ENCODE measurements around the gene NTHL1.
A peak's percentile ranks its signal among the peaks of the same experiment; 100 is the strongest.

Gene NTHL1
- long read RNA-seq, donor 1, transcript NTHL1-201 (6 exons, 1,067 nt): major isoform, 26 of 34 reads
- long read RNA-seq, donor 1, partial matches to known transcripts: 0 of 34 reads
- long read RNA-seq, donor 1, other reads (novel, unspliced or antisense): 0 of 34 reads
- long read RNA-seq, donor 2, transcript NTHL1-201 (6 exons, 1,067 nt): major isoform, 11 of 11 reads
- long read RNA-seq, donor 2, partial matches to known transcripts: 0 of 11 reads
- long read RNA-seq, donor 2, other reads (novel, unspliced or antisense): 0 of 11 reads
- long read RNA-seq, donor 3, transcript NTHL1-201 (6 exons, 1,067 nt): major isoform, 7 of 12 reads
- long read RNA-seq, donor 3, partial matches to known transcripts: 0 of 12 reads
- long read RNA-seq, donor 3, other reads (novel, unspliced or antisense): 0 of 12 reads
- long read RNA-seq, donor 4, transcript NTHL1-201 (6 exons, 1,067 nt): major isoform, 12 of 22 reads
- long read RNA-seq, donor 4, partial matches to known transcripts: 0 of 22 reads
- long read RNA-seq, donor 4, other reads (novel, unspliced or antisense): 0 of 22 reads
- long read RNA-seq, donor 5, transcript NTHL1-201 (6 exons, 1,067 nt): major isoform, 16 of 20 reads
- long read RNA-seq, donor 5, partial matches to known transcripts: 0 of 20 reads
- long read RNA-seq, donor 5, other reads (novel, unspliced or antisense): 0 of 20 reads
- long read RNA-seq, donor 6, transcript NTHL1-201 (6 exons, 1,067 nt): major isoform, 6 of 18 reads
- long read RNA-seq, donor 6, partial matches to known transcripts: 8 of 18 reads
- long read RNA-seq, donor 6, other reads (novel, unspliced or antisense): 0 of 18 reads
- long read RNA-seq, donor 7: 0 reads
- long read RNA-seq, donor 8, transcript NTHL1-203 (2 exons, 564 nt): minor isoform, 5 of 19 reads
- long read RNA-seq, donor 8, transcript NTHL1-201 (6 exons, 1,067 nt): major isoform, 13 of 19 reads
- long read RNA-seq, donor 8, partial matches to known transcripts: 0 of 19 reads
- long read RNA-seq, donor 8, other reads (novel, unspliced or antisense): 0 of 19 reads

DNA sequence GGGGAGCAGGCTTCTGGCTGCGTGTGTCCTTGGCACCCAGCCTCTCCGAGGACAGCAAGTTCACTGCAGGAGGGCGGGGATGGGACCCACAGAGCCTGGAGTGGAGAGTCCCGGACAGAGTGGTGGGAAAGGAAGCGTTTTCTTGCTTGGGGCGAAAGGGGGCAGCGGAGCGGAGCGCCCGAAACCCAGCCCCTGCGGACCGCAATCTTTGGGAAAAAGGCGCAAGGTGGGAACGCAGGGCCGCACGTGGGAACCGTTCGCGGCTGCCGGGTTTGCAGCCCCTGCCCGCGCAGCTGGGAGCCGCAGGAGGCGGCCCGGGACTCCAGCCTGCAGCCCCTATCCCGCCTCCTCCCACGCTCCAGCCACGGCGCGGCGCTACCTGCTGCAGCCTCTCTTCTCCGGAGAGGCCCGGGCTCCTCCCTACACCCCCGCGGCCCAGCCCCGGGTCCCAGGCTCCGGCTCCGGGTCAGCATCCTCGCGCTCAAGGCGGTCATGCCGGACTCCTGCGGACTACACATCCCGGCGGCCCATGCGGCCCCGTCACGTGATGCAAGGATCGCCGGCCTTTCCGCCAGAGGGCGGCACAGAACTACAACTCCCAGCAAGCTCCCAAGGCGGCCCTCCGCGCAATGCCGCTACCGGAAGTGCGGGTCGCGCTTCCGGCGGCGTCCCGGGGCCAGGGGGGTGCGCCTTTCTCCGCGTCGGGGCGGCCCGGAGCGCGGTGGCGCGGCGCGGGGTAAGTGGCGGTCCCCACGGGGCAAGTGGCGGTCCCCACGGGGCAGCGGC, at the start of gene NTHL1, which contains the start of gene TSC2:
Gene NTHL1, minus strand, starts transcription at position 505 of the 786 bp plus-strand sequence. Its CDS starts 11 bp downstream, at position 494.
Gene TSC2, plus strand, starts transcription at position 656 of the 786 bp plus-strand sequence. CDS start 631 bp downstream, outside the sequence.
- peak; percentile 93 for DNase-seq

DNA sequence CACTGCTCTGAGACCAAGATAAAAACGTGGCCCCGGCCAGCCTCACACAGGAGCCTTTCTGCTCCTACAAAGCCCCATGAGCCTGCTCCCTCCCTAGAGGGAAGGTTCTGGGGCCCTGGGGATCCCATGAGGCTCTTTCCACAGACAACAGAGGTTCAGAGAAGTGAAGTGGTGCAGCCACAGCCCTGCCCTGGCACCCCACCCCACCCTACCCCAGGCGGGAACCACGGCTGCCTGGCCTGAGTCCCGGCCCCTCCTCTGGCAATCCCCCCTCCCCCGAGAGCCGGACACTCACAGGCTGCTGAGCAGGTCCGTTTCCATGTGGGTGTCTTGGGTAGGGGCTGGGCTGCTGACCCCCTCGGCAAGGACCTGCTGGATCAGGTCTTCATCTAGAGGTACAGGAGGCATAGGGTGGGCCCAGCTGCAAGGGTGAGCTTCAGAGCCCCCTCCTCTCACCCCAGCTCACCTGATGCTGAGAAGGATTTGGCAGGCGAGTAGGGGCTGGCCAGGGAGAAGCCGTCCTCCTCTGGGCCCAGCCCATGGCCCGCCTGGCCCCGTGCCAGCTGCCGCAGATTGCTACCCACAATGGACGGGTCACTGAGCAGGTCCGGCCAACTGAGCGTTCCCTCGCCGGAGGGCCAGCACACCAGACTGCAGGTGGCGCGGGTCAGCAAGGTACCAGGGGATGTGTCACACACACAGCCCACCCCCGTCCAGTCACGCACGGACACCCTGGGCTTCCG, 49.4 kb upstream of the NTHL1 start:
- DNase-seq: no peak

DNA sequence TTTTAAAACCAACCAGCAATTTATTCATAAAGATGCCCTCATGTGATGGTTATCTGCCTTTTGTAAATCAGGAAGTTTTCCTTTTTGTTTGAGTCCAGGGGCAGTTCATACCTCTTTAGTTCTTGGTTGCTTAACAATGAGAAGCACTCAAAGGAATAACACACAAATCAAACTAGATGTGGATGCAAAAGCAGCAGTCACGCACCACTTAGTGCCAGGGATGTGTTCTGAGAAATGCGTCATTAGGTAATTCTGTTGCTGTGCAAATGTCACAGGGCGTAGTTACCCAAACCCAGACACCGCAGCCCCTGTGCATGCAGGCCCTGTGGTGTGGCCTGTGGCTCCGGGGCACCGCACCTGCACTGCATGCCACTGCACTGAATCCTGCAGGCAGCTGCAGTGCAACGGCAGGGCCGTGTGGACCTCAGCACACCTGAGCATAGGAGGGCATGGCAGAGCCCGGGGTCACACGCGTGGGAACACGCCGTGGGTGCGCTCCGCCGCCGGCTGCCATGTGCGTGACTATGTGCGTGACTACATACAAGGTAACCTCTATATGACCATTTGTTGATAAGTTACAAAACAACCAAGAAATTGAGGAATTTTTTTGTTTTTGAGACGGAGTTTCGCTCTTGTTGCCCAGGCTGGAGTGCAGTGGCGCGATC, 48.4 kb upstream of the NTHL1 start:
- DNase-seq: no peak

DNA sequence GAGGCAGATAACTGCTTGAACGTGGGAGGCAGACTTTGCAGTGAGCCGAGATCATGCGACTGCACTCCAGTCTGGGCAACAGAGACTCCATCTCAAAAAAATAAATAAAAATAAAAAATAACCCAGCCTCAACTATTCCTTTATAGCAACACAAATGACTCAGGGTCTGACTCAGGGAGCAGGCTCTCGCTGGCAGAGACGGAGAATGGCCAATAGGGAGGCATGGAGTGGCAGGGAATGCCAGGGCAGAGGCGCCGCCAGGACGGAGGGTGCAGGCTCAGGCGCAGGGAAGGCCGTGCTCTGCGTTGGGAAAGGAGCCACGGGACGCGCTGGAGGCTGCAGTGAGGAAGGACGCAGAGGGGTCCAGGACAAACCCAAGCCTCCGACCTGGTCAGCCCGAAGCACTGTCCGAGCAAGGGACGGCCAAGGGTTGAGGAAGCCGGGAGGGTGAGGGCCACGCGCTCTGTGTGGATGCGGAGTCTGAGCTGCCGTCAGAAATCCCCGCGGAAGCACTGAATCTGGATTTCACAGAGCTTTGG, 47.8 kb upstream of the NTHL1 start:
- DNase-seq: no peak

DNA sequence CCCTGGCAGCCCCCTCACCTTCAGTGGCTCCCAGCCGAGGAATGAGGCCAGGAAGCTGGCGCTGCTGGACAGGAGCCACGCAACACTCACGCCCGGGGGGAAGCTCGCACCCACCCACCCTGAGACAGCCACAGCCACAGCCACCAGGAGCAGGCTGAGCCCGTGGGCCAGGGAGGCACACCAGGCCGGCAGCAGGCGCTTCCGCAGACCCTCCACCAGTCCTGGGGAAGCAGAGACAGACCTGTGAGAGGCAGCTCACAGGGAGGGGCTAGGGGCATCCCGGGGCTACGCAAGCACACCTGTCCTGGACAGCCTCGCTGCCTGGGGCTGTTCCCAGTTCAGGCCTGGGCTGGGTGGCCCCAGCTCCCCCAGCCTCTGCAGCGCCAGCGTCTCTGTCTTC, 46.2 kb upstream of the NTHL1 start:
- no peak for DNase-seq

DNA sequence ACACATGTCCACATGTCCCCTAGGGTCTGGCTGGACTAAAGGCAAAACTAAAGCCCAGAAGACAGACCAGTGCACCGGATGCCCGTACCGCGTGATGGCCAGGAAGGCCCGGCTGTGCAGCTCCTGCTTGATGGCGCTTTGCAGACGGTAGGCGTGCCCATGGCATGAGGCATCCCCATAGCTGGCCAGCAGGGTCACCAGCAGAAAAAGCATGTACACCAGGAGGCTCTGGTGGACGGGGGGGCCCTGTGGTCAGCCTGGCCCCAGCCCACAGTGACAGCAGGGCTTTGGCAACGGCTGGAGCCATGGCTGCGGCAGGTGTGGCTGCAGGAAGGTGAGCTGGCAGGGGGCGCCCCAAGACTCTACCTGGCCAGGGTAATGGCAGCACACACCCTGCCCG, 45.2 kb upstream of the NTHL1 start:
- no peak for DNase-seq

DNA sequence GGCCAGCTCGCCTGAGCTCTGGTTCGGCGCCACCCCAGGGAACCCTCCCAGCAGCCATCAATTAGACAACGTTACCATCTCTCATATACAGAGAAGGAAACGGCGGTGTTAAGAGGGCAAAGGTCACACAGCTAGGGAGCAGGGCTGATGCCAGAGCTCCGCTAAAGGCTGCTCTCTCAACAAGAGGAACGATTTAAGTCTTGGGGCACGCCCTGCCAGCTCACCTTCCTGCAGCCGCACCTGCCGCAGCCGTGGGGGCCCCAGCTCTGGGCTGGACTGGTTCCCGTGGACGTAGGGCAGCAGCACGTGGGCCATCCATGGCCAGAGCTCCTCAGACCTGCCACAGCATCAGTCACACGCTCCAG, 44.6 kb upstream of the NTHL1 start:
- DNase-seq: no peak

DNA sequence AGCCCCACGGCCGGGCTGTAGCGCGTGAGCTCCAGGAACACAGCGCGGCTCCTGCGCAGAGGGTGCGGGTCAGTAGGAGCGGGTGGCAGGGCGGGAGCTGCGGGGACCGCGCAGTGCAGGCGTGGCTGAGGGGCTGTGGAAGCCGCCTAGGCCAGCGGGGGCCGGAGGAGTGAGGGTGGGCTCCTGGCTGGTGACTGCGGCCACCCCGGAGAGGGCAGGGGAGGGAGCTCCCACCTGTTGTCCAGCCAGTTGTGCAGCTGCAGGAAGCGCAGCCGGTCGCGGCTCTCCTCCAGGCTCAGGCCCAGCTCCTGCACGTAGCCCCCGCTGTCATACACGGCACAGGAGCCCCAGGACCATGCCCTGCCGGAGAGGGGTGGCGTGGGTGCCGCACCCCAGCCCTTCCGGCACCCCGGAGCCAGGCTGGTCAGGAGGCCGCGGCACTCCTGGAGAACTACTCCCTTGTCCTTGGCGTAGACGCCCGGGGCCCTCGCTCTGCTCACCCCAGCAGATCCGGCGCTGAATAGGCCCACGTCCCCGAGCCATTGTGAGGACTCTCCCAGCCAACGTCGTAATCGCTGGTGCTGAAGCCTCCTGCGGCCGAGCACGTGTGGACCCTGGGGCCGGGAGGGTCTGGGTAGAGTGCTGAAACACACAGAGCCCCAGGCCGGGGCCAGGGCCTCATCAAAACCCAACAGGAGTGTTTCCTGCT, 44.1 kb upstream of the NTHL1 start:
- DNase-seq: peak; percentile 75

DNA sequence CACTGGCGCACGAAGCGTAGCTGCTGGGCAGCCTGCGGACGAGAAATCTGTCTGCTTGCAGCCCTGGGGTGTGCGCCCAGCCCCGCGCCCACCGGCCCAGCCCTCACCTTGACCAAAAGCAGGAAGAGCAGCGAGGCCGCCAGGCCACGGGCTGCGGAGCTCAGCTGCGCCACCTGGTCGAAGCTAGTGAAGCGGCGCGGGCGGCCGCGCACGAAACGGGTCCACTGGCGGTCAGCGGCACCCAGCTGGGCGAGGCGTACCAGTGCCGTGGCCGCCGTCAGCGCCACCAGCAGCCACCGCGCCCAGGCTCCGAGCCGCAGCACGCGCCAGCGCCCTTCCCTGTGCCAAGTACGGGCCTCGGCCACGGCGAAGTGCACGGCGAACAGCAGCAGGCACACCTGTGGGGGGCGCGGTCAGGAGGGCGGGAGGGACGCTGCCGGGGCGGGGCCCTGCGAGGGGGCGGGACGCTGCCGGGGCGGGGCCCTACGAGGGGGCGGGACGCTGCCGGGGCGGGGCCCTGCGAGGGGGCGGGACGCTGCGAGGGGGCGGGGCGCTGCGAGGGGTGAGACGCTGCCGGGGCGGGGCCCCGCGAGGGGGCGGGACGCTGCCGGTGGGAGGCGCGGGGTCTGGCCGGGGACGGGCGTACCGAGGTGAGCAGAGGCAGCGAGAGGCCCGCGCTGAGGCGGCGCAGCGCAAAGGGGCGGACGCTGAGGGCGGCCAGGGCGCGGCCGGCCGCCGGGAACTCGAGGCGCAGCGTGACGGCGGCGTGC, 43.3 kb upstream of the NTHL1 start:
- peak; percentile 90 for DNase-seq

DNA sequence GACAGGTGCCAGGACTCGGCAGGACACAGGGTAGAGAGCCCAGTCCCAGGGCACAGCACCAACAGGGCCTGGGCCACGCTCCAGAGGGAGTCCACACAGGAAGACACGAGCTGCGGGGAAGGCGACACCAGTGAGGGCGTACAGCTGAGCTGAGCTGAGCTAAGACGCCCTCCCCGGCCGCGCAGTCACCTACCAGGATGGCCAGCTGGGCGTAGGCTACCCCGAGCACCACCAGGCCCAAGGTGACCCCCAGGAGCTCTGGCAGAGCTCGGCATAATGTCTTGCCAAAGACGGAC, 42.8 kb upstream of the NTHL1 start:
- no peak for DNase-seq

DNA sequence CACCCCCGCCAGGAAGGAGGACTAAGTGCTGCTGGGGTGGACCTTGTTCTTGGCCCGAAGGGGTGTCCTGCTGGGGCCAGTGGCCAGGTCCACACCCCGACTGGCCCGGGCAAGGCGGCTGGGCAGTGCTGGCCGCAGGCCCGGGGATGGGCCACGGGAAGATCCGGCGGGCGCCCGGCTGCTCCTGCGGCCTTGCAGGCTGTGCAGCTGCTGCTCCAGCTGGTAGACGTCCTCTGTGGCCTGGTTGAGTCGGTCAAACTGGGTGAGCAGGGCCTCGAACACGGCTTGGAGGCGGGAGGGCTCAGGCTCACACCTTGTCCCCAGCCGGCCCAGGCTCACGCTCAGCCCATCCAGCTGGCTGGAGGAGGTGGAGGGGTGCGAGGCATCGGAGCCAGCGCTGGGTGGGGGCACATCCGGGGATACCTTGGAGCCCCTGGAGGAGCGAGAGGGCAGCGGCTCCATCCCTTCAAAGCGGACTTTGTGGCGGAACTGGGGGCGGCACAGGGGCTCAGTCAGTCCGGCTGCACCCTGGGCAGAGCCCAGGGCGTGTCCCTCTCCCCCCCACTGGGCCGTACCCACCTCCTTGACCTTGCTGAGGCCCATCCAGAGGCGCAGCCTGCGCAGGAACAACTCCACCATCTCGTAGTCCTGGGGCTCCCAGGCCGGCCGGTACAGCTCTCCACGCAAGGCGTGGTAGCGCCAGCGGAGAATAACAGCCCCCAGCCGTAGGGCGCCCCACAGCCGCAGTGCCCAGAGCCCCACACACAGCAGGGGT, 42.3 kb upstream of the NTHL1 start:
- no peak for DNase-seq

DNA sequence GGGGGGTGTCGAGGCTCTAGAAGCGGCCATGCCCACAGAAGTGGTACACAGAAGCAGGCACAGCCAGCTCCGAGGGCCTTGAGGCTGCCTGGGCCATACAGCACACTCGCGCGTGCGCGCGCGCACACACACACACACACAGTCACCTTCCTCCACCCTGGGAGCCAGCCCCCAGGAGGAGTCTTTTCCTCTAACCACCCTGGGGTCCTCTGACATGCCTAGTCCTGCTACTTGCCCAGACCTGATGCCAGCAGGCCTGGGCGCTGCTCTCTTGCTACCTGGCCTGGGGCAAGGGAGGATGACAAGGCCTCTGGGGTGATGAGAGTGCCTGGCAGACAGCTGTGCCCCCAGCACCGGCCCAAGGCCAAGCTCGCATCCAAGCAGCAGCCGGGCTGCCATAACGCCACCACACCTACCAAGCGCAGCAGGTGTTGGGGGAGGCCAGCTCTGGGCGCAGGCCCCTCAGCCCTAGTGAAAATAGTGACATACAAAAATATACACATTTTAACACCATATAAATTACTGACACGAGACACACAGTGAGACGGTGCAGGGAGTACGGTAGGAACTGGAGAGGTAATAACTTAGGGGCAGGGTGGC, 41.2 kb upstream of the NTHL1 start:
- no peak for DNase-seq

DNA sequence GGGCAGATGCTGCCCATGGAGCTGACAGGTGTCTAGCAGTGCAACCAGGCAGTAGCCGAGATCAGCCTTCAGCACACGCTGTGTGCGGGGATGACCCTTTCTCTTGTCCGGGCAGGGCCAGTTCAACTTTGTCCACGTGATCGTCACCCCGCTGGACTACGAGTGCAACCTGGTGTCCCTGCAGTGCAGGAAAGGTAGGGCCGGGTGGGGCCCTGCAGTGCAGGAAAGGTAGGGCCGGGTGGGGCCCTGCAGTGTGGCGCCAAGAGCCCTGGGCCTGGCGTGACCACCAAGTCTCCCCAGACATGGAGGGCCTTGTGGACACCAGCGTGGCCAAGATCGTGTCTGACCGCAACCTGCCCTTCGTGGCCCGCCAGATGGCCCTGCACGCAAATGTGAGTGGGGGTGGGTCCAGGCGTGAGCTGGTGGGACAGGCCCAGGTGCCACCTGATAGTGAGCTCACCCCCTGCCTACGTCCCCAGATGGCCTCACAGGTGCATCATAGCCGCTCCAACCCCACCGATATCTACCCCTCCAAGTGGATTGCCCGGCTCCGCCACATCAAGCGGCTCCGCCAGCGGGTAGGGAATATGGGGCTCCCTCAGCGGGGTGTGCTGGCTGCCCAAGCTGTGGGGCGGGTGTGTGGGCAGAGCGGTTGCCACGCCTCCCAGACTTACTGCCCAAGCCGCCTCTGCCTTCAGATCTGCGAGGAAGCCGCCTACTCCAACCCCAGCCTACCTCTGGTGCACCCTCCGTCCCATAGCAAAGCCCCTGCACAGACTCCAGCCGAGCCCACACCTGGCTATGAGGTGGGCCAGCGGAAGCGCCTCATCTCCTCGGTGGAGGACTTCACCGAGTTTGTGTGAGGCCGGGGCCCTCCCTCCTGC, 40.4 kb upstream of the NTHL1 start:
- no peak for DNase-seq

DNA sequence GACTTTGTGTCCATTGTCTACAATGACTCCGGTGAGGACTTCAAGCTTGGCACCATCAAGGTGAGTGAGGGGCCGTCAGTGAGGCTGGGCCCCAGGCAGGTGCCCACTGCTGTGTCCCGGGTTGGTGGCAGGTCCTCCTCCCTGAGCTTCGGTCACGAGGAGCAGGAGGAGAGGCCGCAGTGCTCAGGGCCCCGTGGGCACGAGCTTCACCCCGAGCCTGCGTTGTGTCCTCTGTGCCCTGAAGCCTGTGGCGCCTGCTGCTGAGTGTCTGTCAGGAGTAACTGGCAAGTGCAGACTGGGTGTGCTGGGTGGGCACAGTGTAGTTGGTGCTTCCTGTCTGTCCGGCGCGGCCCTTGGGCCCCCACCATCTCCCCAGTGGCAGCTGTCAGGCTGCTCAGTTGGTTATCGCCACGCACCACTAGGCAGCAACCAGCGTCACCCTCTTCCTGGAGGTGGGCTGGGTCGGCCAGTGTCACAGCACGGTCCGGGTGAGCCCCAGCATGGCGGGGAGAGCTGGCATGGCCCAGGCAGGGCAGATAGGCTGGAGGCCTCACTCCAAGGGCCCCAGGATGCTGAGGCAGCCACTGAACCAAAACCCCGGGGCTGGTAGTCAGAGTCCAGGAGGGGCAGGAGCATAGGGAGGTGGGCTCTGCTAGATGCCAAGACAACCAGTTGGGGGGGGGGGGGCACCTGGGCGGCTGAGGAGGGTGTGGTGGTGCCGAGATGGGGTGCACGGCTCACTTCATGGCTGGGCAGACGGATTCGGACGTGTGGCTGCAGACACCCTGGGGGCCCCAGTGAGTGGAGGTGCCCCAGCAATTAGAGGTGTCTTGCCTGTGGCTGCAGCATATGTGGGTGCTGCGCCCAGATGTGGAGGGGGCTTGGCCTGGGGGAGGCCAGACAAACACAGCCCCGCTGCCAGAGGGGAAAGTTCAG, 39.4 kb upstream of the NTHL1 start:
- DNase-seq: no peak

DNA sequence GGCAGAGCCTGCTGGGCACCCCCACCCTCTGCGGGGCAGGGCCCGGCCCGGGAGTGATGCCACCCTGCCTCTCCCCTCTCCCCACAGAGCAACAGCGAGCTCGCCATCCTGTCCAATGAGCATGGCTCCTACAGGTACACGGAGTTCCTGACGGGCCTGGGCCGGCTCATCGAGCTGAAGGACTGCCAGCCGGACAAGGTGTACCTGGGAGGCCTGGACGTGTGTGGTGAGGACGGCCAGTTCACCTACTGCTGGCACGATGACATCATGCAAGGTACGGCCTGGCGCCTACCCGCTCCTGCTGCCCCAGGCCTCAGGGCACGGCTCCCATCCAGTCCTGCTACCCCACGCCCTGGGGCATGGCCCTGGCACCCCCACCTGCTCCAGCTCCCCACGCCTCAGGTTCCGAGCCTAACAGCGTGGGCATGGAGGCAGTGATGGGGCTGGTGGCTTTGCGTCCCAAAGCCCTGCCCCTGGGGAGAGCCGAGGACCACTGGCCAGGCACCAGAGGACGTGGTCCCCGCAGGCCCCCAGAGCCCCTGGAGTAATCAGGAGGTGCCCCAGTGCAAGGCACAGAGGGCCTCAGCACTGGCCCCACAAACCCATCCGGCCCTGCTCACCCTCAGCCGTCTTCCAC, 38.6 kb upstream of the NTHL1 start:
- no peak for DNase-seq

All from right kidney (tissue), 9 donors.